ENCODE results near the gene DOK1. TPM values are rescaled to one million over a fixed set of nuclear protein-coding genes. Genes with fewer than 3 reads are reported as not detected.

The DOK1 gene
- total RNA-seq, 4 donors from 2014 or later, result 22.2 to 34.2 (median 24.2) TPM

GRCh38 chr2:74535440-74535965 is 19.0 kb upstream of the DOK1 start:
- TF ChIP-seq CTCF (IDR thresholded peaks at IDR 0.05) (no peak), EP300 (IDR thresholded peaks at IDR 0.05) (no peak), POLR2A (IDR thresholded peaks at IDR 0.05) (no peak)
- Histone ChIP-seq H3K4me1 (peaks cover 0 to 16% (median 9%) of the 10 kb centered on the region in 4 donors), H3K27me3 (no peaks in the 10 kb centered on the region), H3K27ac (no peak overlapping the region), H3K36me3 (peaks cover 0 to 41% (median 0%) of the 10 kb centered on the region in 3 donors), H3K9me3 (no peaks in the 10 kb centered on the region), H3K4me3 (no peak overlapping the region)
- WGBS, 2 donors, result 87 to 92% methylated on average over 10 of the region's 10 CpGs
- no peak for DNase-seq (ENCODE audit: low spot score in 2 of 2)

GRCh38 chr2:74536166-74536950 is 18.2 kb upstream of the DOK1 start:
- DNase-seq (ENCODE audit: low spot score in 2 of 2), result no peak
- 84 to 86% methylated on average over 23 of the region's 23 CpGs for WGBS, 2 donors

GRCh38 chr2:74537140-74537539 is 17.4 kb upstream of the DOK1 start:
- H3K4me1 ChIP-seq, result no peaks in the 10 kb centered on the region
- TF ChIP-seq POLR2A (IDR thresholded peaks at IDR 0.05) (no peak), CTCF (IDR thresholded peaks at IDR 0.05) (no peak), EP300 (IDR thresholded peaks at IDR 0.05) (no peak)

More at GRCh38 chr2:74536166-74536950, 18.2 kb upstream of the DOK1 start:
- H3K4me1 ChIP-seq, result peaks cover 0 to 8% (median 2%) of the 10 kb centered on the region in 4 donors
- no peaks in the 10 kb centered on the region for H3K9me3 ChIP-seq
- H3K27ac ChIP-seq, result no peak overlapping the region
- TF ChIP-seq POLR2A (IDR thresholded peaks at IDR 0.05), result no peak
- TF ChIP-seq CTCF (IDR thresholded peaks at IDR 0.05), result no peak
- no peaks in the 10 kb centered on the region for H3K27me3 ChIP-seq
- H3K4me3 ChIP-seq, result no peak overlapping the region
- H3K36me3 ChIP-seq, result peaks cover 0 to 45% (median 0%) of the 10 kb centered on the region in 3 donors

GRCh38 chr2:74538881-74539339 is 15.6 kb upstream of the DOK1 start:
- Histone ChIP-seq H3K4me3 (no peak overlapping the region), H3K4me1 (no peaks in the 10 kb centered on the region), H3K27ac (no peak overlapping the region), H3K9me3 (no peaks in the 10 kb centered on the region), H3K27me3 (no peaks in the 10 kb centered on the region), H3K36me3 (peaks cover 0 to 21% (median 0%) of the 10 kb centered on the region in 3 donors)
- TF ChIP-seq POLR2A (IDR thresholded peaks at IDR 0.05), result no peak
- TF ChIP-seq CTCF (IDR thresholded peaks at IDR 0.05), result no peak
- TF ChIP-seq EP300 (IDR thresholded peaks at IDR 0.05), result no peak
- 75% methylated on average over 7 of the region's 7 CpGs for WGBS, 2 donors
- DNase-seq (ENCODE audit: low spot score in 2 of 2), result no peak

More at GRCh38 chr2:74537140-74537539, 17.4 kb upstream of the DOK1 start:
- no peak overlapping the region for H3K4me3 ChIP-seq
- no peak overlapping the region for H3K27ac ChIP-seq
- H3K27me3 ChIP-seq, result no peaks in the 10 kb centered on the region
- DNase-seq (ENCODE audit: low spot score in 2 of 2), result no peak
- H3K9me3 ChIP-seq, result no peaks in the 10 kb centered on the region
- 57 to 70% methylated on average over 4 of the region's 4 CpGs for WGBS, 2 donors
- peaks cover 0 to 37% (median 0%) of the 10 kb centered on the region in 3 donors for H3K36me3 ChIP-seq

- WGBS, 2 donors, result 69 to 73% methylated on average over 5 of the region's 5 CpGs
- Histone ChIP-seq H3K36me3 (peaks cover 0 to 8% (median 0%) of the 10 kb centered on the region in 3 donors), H3K4me1 (no peaks in the 10 kb centered on the region), H3K9me3 (no peaks in the 10 kb centered on the region), H3K4me3 (no peak overlapping the region), H3K27me3 (no peaks in the 10 kb centered on the region), H3K27ac (peak overlapping the region in 1 of 4 donors; percentile 36)
- DNase-seq (ENCODE audit: low spot score in 2 of 2), result peak in 1 of 2 donors; percentile 48
- no peak for TF ChIP-seq POLR2A (IDR thresholded peaks at IDR 0.05)
- TF ChIP-seq EP300 (IDR thresholded peaks at IDR 0.05), result no peak
- no peak for TF ChIP-seq CTCF (IDR thresholded peaks at IDR 0.05)
These were observed 14.2 kb upstream of the DOK1 start for GRCh38 chr2:74540291-74540690.
